ENCODE data around the gene ACOT12. TPM values are rescaled to one million over a fixed set of nuclear protein-coding genes. Genes with fewer than 3 reads are reported as not detected.

ACOT12 gene
- total and polyA plus RNA-seq, 2 of the 13 experiments (the other 11 are each of a cell fraction or from before 2014, with no cell fraction given): not detected

- no peak for TF ChIP-seq ZNF570 (CRISPR knock-in tag; IDR thresholded peaks at IDR 0.05; ENCODE audit: borderline replicate concordance)
- peak; percentile 68 for TF ChIP-seq HNF4A (CRISPR knock-in tag; IDR thresholded peaks at IDR 0.05)
- TF ChIP-seq KAT7 (CRISPR knock-in tag; IDR thresholded peaks at IDR 0.05; ENCODE audit: borderline replicate concordance): no peak
- TF ChIP-seq ATRX (CRISPR knock-in tag; IDR thresholded peaks at IDR 0.05; ENCODE audit: borderline replicate concordance): no peak
- no peak for TF ChIP-seq DBP (CRISPR knock-in tag; IDR thresholded peaks at IDR 0.05; ENCODE audit: not compliant biosample characterization)
- TF ChIP-seq ZNF615 (CRISPR knock-in tag; IDR thresholded peaks at IDR 0.05; ENCODE audit: borderline replicate concordance): no peak
- peak; percentile 58; the same call in 1 of the 2 replicates for TF ChIP-seq SP5 (CRISPR knock-in tag; IDR thresholded peaks at IDR 0.05; ENCODE audit: borderline replicate concordance, low read depth)
- TF ChIP-seq SMAD3 (CRISPR knock-in tag; IDR thresholded peaks at IDR 0.05): no peak
- TF ChIP-seq HNRNPLL (IDR thresholded peaks at IDR 0.05; ENCODE audit: low read depth, low read length, poor library complexity, severe bottlenecking): no peak
- TF ChIP-seq ZNF12 (CRISPR knock-in tag; IDR thresholded peaks at IDR 0.05): no peak
- TF ChIP-seq ZFY (CRISPR knock-in tag; IDR thresholded peaks at IDR 0.05): peak; percentile 20; the same call in 1 of the 2 replicates
- TF ChIP-seq ZNF83 (CRISPR knock-in tag; IDR thresholded peaks at IDR 0.05; ENCODE audit: borderline replicate concordance): no peak
- TF ChIP-seq ARNTL (CRISPR knock-in tag; IDR thresholded peaks at IDR 0.05): peak; percentile 28; the same call in 1 of the 2 replicates
- TF ChIP-seq MTA1 (CRISPR knock-in tag; IDR thresholded peaks at IDR 0.05; ENCODE audit: borderline replicate concordance): no peak
- no peak for TF ChIP-seq HDAC6 (IDR thresholded peaks at IDR 0.05; ENCODE audit: low read depth, low read length)
- TF ChIP-seq ZNF704 (CRISPR knock-in tag; IDR thresholded peaks at IDR 0.05; ENCODE audit: borderline replicate concordance): no peak
- TF ChIP-seq KLF9 (CRISPR knock-in tag; IDR thresholded peaks at IDR 0.05; ENCODE audit: low read depth): no peak
- peak; percentile 77 for TF ChIP-seq NR2F6 (IDR thresholded peaks at IDR 0.05)
- TF ChIP-seq NR2F6 (CRISPR knock-in tag; IDR thresholded peaks at IDR 0.05): peak; percentile 60
- TF ChIP-seq ZNF530 (CRISPR knock-in tag; IDR thresholded peaks at IDR 0.05; ENCODE audit: low read depth): no peak
- no peak for TF ChIP-seq MAFG (CRISPR knock-in tag; IDR thresholded peaks at IDR 0.05)
- TF ChIP-seq ZFP91 (CRISPR knock-in tag; IDR thresholded peaks at IDR 0.05; ENCODE audit: borderline replicate concordance): no peak
- TF ChIP-seq GATA4 (IDR thresholded peaks at IDR 0.05; ENCODE audit: borderline replicate concordance, low read depth): peak; percentile 63; the same call in 1 of the 2 replicates
- TF ChIP-seq NFIC (IDR thresholded peaks at IDR 0.05; ENCODE audit: low read length): peak; percentile 95
- TF ChIP-seq ATF2 (CRISPR knock-in tag; IDR thresholded peaks at IDR 0.05): peak; percentile 23; the same call in 1 of the 2 replicates
- no peak for TF ChIP-seq ZNF766 (CRISPR knock-in tag; IDR thresholded peaks at IDR 0.05; ENCODE audit: borderline replicate concordance)
- TF ChIP-seq ATF5 (CRISPR knock-in tag; IDR thresholded peaks at IDR 0.05; ENCODE audit: low read depth): no peak
Measured at GRCh38 chr5:81371354-81371876, 22.5 kb downstream of the ACOT12 start (continued).
